ENCODE data around the gene ZNF467. TPM values are rescaled to one million over a fixed set of nuclear protein-coding genes. Genes with fewer than 3 reads are reported as not detected.

ZNF467 gene, protein sequence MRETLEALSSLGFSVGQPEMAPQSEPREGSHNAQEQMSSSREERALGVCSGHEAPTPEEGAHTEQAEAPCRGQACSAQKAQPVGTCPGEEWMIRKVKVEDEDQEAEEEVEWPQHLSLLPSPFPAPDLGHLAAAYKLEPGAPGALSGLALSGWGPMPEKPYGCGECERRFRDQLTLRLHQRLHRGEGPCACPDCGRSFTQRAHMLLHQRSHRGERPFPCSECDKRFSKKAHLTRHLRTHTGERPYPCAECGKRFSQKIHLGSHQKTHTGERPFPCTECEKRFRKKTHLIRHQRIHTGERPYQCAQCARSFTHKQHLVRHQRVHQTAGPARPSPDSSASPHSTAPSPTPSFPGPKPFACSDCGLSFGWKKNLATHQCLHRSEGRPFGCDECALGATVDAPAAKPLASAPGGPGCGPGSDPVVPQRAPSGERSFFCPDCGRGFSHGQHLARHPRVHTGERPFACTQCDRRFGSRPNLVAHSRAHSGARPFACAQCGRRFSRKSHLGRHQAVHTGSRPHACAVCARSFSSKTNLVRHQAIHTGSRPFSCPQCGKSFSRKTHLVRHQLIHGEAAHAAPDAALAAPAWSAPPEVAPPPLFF
- total RNA-seq (2022; extraction: Qiagen RNA extraction) = 0.60 to 1.6 TPM (median 1.1 TPM) in 5 replicates

DNA sequence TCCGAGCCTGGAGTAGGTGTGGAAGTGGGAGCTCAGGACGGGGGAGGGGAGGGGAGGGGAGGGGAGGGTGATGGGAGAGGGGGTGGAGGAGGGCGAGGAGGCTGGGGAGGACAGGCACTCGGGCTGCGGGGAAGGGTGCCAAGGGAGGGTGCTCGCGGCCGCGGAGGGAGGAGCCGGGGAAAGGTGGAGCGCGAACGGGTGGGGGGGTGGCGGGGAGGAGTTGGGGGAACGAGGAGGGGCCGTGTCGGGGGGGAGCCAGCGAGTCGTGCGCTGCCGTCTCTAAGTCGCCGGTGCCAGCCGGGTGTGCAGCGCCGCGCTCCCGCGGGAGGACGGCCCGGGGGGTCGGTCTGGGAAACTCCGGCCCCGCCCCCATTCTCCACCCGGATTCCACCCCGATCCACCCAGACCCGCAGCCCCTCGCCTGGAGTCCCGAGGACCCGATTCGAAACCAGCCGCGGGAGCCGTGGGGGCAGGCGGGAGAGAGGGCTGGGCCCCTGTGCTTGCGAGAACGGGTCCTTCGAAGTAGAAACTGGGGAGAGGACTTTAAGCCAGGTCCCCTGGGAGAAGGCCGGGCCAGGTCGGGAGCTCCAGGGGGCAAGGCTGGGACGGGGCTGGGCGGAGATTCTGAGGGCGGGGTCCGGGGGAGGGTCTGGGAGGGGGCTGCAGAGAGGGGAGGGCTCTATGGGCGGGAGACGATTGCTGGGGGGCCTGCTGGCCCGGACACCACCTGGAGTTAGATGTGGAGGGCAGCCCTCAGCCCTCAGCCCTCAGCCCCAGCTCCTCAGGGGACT is at the start of gene ZNF467:
Gene ZNF467, minus strand, starts transcription at position 143 of the 791 bp plus-strand sequence. CDS start 2,556 bp downstream, outside the sequence.

Other genes starting within 250 kb of the ZNF467 start
- gene ZNF862, start 64.8 kb upstream of the ZNF467 start, total RNA-seq (2022; extraction: Qiagen RNA extraction) = 2.6 to 4.0 TPM (median 3.0 TPM) in 5 replicates
- gene ATP6V0E2, start 100.4 kb upstream of the ZNF467 start, total RNA-seq (2022; extraction: Qiagen RNA extraction) = 39.3 to 65.5 TPM (median 64.0 TPM) in 5 replicates